A673 (cell line): ENCODE results near the gene ABHD4. TPM values are rescaled to one million over a fixed set of nuclear protein-coding genes. Genes with fewer than 3 reads are reported as not detected.
A peak's percentile ranks its signal among the peaks of the same experiment; 100 is the strongest.

Source experiments
- BruUV-seq: library from RNA; stranded (reverse); fragments of 400-500 nt; replicated peaks from 2 replicates; lab custom pipeline; 2021; lab: Mats Ljungman, UMichigan
- CTCF ChIA-PET: fragments of 300-600 bp; sonication (Branson Sonifier 250); formaldehyde crosslinking; loops from one replicate; lab custom pipeline; 2022; ENCODE audit warnings: antibody characterized with exemption; lab: Charles Lee
- POLR2A ChIA-PET: fragments of 300-600 bp; sonication (Branson Sonifier 250); formaldehyde crosslinking; loops from one replicate; lab custom pipeline; 2022; ENCODE audit warnings: antibody characterized with exemption; ENCODE audit not compliant: low non-redundant PET; lab: Charles Lee
- DNase-seq: peaks from one replicate; pipeline ENCODE4 v3.0.0-alpha.2; 2015; ENCODE audit warnings: low spot score
- H3K27ac ChIP-seq: fragments of 200-600 bp; sonication (generic); 2 replicates; pipeline ENCODE4 v1.5.1; 2016; ENCODE audit warnings: mixed run types, low read depth, mild to moderate bottlenecking, mixed read lengths, antibody characterized with exemption, low read length; ENCODE audit not compliant: poor library complexity, severe bottlenecking
- H3K27me3 ChIP-seq: fragments of 200-600 bp; sonication (generic); replicated peaks from 2 replicates; pipeline ENCODE4 v1.6.1; 2017; ENCODE audit warnings: mixed run types, low read depth, mild to moderate bottlenecking, mixed read lengths, antibody characterized with exemption, low read length; ENCODE audit not compliant: insufficient read depth, poor library complexity
- H3K36me3 ChIP-seq: fragments of 200-600 bp; sonication (generic); 2 replicates; pipeline ENCODE4 v1.6.1; 2016; ENCODE audit warnings: mixed run types, mild to moderate bottlenecking, mixed read lengths, antibody characterized with exemption, low read length; ENCODE audit not compliant: insufficient read depth, poor library complexity, severe bottlenecking
- H3K4me1 ChIP-seq: fragments of 200-600 bp; sonication (generic); 2 replicates; pipeline ENCODE4 v1.6.1; 2017; ENCODE audit warnings: mixed run types, mild to moderate bottlenecking, mixed read lengths, antibody characterized with exemption, low read length; ENCODE audit not compliant: insufficient read depth, poor library complexity, severe bottlenecking
- H3K4me3 ChIP-seq: fragments of 200-600 bp; sonication (generic); 2 replicates; pipeline ENCODE4 v1.5.1; 2016; ENCODE audit warnings: low read depth, mixed run types, mild to moderate bottlenecking, mixed read lengths, low read length; ENCODE audit not compliant: poor library complexity, severe bottlenecking
- H3K9me3 ChIP-seq: fragments of 200-600 bp; sonication (generic); 2 replicates; pipeline ENCODE4 v1.6.1; 2016; ENCODE audit warnings: mixed run types, low read depth, mild to moderate bottlenecking, mixed read lengths, antibody characterized with exemption, low read length; ENCODE audit not compliant: poor library complexity, severe bottlenecking
- CTCF ChIP-seq: fragments of 300-800, 200-600 bp; sonication (generic); conservative IDR thresholded peaks from 2 replicates; pipeline ENCODE4 v1.5.1; 2017; ENCODE audit warnings: low read depth, mild to moderate bottlenecking, antibody characterized with exemption, low read length, moderate library complexity, mixed read lengths
- EZH2 ChIP-seq: fragments of 200-600 bp; sonication (generic); IDR thresholded peaks from 2 replicates; pipeline ENCODE4 v1.6.1; 2017; ENCODE audit warnings: borderline replicate concordance, low read depth, mild to moderate bottlenecking, mixed read lengths, antibody characterized with exemption, low read length; ENCODE audit not compliant: poor library complexity, severe bottlenecking
- intact Hi-C: fragments of 100-400 bp; cut with micrococcal nuclease; formaldehyde crosslinking; loops from one replicate; pipeline ENCODE4 v1.10.0; 2022; ENCODE audit not compliant: unreplicated experiment
- total RNA-seq: library from RNA; stranded (reverse); gene quantifications from 2 replicates; pipeline ENCODE4 v1.2.3, GENCODE V29; 2021

The ABHD4 gene
- total RNA-seq, 1 experiment from 2014 or later: 36.6 TPM

- Histone ChIP-seq H3K27me3 (no peaks in the 10 kb centered on the region), H3K36me3 (no peaks in the 10 kb centered on the region), H3K27ac (no peak overlapping the region), H3K9me3 (no peaks in the 10 kb centered on the region), H3K4me3 (no peak overlapping the region), H3K4me1 (peaks cover 14% of the 10 kb centered on the region)
- CTCF ChIA-PET: interaction anchor here (0.7 kb wide), 1 partner anchor 47 kb away, joined by 3 read pairs; no protein-coding TSS in a partner anchor
- BruUV-seq: no TSS peak
- POLR2A ChIA-PET: no interaction called here
- intact Hi-C loops: loop anchor here (10.0 kb wide), 1 partner anchor 351 kb away; no protein-coding TSS in a partner anchor
- no peak for TF ChIP-seq EZH2
- no peak for TF ChIP-seq CTCF
- no peak for DNase-seq
Measured at GRCh38 chr14:22656226-22656625, 58.1 kb downstream of the ABHD4 start.

- Histone ChIP-seq H3K4me3 (no peak overlapping the region), H3K27me3 (no peaks in the 10 kb centered on the region), H3K36me3 (no peaks in the 10 kb centered on the region), H3K4me1 (peaks cover 14% of the 10 kb centered on the region), H3K27ac (no peak overlapping the region), H3K9me3 (no peaks in the 10 kb centered on the region)
- ChIA-PET POLR2A (no interaction called here), CTCF (interaction anchor here (1.2 to 1.8 kb wide), 2 partner anchors 56 to 87 kb away, joined by 6 to 8 read pairs; no protein-coding TSS in a partner anchor)
- intact Hi-C loops: loop anchor here (1.0 to 10.0 kb wide), 2 partner anchors 196 to 352 kb away; no protein-coding TSS in a partner anchor
- TF ChIP-seq CTCF (no peak), EZH2 (no peak)
- DNase-seq: peak; percentile 52
- no TSS peak for BruUV-seq
Measured at GRCh38 chr14:22656945-22657731, 59.0 kb downstream of the ABHD4 start.

GRCh38 chr14:22657861-22658260, 59.8 kb downstream of the ABHD4 start:
- intact Hi-C loops: loop anchor here (1.0 to 10.0 kb wide), 2 partner anchors 195 to 353 kb away; no protein-coding TSS in a partner anchor
- ChIA-PET POLR2A (no interaction called here), CTCF (interaction anchor here (0.6 to 1.8 kb wide), 4 partner anchors 15 to 319 kb away, joined by 3 to 9 read pairs (median 7); no protein-coding TSS in a partner anchor)
- TF ChIP-seq CTCF (peak; percentile 57), EZH2 (no peak)
- Histone ChIP-seq H3K36me3 (no peaks in the 10 kb centered on the region), H3K27ac (no peak overlapping the region), H3K4me3 (no peak overlapping the region), H3K4me1 (peaks cover 14% of the 10 kb centered on the region), H3K9me3 (no peaks in the 10 kb centered on the region), H3K27me3 (no peaks in the 10 kb centered on the region)
- no peak for DNase-seq
- no TSS peak for BruUV-seq
